Skin of body (tissue), 2 donors: ENCODE results near the gene GAS6. TPM values are rescaled to one million over a fixed set of nuclear protein-coding genes. Genes with fewer than 3 reads are reported as not detected.
"Not testable (repeated sequence)": the region's sequence is repeated elsewhere in the genome, so short reads cannot be mapped to it uniquely, and the experiment has no call there.

Experiments
- DNase-seq: peaks from one replicate; lab custom pipeline; 2025; lab: John Stamatoyannopoulos, UW
- total RNA-seq: library from RNA; depleted of rRNA; stranded (reverse); fragments of >200 nt; gene quantifications from one replicate; pipeline ENCODE4 v1.2.3, GENCODE V29; 2014

The GAS6 gene
- total RNA-seq, 1 donor from 2014 or later = 47.1 TPM

DNA sequence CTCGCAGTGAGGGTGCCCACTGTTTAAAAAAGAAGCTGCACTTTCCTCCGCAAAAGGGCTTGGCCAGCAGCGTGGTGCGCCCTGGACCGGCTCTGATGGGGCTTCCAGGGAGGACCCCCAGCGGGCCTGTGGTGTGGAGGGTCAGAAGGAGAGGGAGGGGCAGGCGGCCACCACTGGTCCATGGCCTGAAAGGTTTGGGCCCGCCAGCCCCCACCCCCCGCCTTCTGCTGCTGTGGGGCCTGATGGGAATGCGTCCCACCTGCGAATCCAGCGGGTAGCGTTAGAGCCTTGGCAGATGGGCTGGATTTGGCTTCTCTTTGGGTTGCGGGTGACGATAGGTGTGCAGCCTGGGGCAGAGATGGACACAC lies 70.2 kb downstream of the GAS6 start:
- no peak for DNase-seq

DNA sequence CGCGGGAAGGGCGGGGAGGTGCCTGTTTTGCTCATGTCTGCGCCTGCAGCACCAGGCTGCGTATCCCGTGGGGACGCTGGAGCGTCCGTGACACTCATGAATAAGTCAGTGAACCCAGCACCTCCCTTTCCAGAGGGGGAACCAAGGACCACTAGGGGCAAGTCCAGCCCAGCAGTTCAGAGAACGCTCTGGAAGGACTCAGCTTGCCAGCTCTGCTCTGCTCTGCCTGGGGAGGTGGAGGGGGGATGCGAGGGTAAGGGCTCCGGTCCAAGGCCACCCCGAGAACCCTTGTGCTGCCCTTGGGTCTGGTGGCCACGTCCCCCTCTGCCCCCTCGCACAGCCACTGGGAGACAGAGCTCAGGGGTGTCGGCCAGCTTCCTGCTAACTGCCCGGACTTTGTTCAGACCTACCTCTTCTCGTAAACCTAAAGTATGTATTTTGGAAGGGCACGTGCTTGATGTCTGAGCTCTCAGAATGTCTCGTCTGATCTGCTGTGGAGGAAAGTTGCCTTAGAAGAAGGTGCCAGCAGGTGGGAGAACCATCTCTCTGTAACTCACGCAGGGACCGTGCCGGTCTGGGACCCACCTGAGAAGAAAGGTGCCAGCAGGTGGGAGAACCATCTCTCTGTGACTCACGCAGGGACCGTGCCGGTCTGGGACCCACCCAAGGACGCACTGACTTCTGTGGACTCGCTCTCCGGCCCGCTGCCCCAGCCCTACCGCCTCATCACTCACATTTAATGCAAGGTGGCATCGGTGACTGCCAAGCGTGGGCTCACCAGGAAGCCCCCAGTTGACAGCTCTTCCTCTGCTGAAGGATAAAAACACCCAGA lies 70.8 kb downstream of the GAS6 start:
- DNase-seq = no peak

DNA sequence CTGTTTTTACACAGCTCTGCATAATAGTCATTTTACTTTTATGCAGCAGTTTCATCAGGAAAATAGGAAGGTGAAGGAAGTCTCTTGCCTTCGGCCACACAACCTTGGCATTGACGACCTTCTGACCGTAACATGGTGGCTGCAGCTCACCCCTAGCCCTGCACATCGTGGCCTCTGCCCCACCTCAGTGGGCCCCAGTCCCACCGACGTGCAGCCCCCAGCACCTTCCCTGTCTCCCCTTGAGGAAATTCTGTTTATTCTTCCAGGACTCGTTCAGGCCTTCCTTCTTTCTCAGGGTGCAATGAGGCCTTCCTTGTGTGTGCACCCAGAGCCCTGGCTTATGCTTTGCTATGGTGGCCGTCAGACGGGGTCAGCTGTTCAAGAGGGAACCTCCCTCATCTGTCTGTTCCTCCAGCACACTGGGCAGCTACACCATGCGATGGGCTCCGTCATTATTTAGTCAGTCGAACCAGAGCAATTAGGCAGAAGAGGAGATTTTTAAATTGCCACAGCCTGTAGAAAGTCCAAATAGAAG lies 71.6 kb downstream of the GAS6 start:
- DNase-seq = no peak

DNA sequence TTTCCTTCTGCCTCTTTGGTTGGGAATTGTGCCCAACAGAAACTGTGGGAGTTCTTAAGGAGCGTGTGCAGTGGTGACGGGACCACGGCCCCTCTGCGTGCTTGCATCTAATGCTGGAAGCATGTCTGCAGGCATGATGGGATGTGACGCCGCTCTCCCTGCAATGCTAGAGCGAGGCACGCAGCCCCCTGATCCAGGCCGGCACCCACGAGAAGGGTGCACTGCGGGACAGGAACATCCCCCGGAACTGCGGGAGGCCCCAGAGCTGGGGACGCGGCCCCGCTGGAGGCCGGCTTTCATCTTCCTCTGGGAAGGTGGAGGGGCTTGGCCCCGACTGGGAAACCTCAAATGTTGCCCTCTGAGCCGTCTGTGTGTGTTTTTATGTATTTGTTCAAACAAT lies 72.1 kb downstream of the GAS6 start:
- no peak for DNase-seq

DNA sequence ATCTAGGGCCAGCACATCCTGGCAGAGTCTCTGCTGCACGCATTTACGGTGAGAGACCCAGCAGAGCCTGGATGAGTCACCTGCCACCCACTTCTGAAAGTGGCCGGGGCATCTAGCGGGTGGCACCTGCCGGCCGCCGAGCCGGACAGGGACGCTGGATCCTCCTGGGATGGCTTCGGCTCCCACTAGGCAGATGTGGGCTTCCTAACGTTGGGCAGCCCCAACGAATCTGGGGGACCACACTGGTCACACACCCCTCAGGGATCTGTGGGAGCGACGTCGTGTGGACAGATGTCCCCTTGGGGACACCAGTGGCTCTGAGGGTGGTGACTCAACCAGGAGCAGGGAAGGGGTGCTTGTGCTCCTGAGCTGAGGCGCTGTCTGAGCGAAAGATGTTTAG lies 72.7 kb downstream of the GAS6 start:
- no peak for DNase-seq

DNA sequence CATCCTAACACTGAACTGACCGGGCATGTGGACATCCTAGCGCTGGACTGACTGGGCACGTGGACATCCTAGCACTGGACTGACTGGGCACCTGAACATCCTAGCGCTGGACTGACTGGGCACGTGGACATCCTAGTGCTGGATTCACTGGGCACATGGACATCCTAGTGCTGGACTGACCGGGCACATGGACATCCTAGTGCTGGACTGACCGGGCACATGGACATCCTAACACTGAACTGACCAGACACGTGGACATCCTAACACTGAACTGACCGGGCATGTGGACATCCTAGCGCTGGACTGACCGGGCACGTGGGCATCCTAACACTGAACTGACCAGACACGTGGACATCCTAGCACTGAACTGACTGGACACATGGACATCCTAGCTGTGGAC lies 73.9 kb downstream of the GAS6 start:
- DNase-seq = not testable (repeated sequence)

DNA sequence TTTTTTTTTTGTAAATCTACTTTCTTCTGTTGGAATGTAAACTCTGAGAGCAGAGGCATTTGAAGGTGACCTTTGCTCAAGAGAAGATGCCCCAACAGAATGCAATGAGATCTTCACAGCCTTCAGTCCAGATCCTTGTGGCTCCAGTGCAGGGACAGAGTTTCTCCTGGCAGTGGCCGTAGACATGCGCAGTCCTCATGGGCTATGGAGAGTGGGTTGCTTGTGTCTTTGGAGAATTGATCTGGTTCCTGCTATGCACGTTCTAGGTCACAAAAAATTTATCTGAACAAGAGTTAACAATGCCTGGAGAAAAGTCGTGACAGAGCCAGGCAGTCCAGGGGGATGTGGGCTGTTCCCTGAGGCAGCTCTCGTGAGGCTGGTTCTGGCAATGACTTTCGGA lies 74.7 kb downstream of the GAS6 start:
- no peak for DNase-seq

DNA sequence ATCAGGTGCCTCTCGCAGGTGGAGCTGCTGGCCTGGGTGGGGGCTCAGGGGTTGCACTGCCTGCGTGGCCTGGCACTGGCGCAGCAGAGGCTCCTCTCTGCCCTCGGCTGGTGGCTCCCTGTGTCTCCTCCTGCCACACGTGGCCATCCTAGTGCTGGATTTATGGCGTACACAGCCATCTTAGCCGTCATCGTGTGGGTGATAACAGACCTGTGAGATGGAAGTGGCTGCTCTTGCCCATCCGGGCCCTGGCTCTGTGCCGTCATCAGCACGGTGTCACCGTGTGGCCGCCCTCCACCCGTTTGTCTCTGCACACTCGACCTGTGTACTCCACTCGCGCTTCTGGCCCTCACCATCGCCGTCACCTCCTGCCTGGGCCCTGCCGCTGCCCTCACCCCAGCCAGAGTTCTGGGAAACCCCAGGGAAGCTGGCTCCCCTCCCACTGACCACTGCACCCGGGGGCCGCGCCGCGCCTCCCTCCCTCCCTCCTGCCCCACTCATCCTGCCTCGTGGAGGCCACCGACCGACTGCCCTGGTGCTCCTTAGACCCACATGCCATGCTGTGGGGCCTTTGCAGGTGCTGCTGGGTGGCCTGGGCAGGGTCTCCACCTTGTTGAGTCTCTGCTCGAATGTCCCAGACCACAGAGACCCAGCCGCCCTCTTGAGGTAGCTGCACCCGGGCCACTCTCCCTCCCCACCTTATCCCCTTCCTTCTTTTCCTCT lies 75.3 kb downstream of the GAS6 start:
- no peak for DNase-seq

DNA sequence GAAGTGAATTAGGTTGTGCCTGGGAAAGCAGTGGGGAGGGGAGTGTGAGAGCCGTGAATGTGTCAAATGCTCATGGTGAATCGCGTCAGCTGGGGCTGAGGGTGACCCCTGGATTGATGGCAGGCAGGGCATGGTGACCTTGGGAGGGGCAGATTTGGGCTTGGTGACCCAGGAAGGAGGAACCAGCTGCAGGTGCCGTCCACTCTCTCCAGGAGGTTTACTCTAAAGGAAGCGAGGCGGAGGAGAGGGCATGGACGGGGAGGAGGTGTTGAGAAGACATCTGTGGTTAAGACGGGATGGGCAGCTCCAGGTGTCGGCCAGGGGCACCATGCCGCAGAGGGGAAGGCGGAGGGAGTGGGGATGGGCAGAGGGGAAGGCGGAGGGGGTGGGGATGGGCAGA lies 76.2 kb downstream of the GAS6 start:
- no peak for DNase-seq

DNA sequence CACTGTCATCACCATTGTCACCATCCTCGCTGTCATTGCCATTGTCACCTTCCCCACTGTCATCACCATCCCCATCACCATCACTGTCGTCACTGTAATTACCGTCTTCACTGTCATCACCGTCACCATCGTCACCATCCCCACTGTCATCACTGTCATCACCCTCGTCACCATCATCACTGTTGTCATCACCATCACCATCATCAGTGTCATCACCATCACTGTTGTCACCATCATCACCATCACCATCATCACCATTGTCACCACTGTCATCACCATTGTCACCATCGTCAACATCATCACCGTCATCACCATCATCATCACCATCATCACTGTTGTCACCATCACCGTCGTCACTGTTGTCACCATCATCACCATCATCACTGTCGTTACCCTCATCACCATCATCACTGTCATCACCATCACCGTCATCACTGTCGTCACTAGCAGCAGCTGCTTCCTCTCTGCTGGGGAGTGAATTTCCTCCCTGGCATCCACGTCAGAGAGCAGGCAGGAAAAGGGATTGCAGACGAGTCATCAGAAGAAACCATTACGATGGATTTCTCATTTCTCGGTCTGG lies 77.5 kb downstream of the GAS6 start:
- DNase-seq = no peak

DNA sequence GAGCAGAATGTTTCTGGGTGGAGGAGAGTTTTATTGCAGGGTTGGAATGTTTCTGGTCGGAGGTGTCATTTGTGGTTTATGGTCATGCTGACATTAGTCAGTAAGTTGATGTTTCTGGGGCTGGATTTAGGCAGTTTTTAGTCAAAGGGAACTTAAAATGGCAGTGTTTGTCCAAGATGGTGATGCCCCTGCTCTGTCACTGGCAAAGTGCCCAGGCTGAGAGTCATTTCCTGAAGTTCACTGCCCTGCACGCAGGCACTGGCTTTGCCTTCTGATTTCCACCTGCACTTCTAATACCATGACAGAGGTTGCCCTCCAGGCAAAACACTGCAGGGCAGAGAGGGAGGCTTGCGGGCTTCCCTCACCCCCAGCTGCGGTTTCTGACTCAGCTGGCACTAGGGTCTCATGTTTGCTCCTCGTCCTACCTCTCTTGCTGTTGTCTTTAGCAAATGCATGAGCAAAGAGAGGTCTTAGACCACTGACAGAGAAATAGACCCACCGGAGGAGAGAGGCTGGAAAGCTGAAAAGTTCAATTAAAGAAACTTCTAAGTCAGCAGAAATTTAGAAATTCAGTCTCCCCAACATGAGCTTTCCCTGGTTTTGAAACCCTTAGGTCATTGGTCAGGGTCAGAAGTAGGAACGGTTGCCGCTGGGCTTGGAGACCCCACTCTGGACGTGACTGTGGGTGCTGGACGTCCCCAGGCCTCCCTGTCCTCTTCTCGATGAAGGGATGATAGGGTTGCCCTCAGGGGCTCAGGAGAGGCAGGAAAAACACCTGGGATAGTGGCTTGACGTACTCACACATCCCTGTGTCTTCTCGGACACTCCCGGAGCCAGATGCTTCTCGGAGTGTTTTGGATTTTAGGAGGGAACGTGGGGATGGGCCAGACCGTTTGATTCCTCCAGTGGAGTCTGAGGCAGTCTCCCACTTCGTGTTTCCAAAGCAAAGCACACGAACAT lies 78.5 kb downstream of the GAS6 start:
- no peak for DNase-seq

DNA sequence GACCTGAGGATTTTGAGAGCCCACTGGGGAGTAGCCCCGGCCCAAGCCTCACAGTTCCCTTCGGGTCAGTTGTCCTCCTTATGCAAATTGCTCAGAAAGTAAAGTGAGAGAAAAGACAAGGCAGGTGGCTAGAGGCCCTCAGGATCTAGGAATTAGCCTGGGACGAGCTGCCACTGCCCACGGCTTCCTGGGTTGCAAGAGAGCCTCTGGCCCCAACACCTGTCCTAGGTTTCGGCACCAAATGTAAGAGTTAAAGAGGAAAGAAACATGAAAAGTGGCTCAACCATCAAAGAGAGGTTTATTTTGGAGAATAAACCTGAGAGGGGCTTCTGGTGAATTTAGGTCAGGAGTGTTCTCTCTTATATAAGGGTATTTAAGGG lies 79.2 kb downstream of the GAS6 start:
- no peak for DNase-seq

DNA sequence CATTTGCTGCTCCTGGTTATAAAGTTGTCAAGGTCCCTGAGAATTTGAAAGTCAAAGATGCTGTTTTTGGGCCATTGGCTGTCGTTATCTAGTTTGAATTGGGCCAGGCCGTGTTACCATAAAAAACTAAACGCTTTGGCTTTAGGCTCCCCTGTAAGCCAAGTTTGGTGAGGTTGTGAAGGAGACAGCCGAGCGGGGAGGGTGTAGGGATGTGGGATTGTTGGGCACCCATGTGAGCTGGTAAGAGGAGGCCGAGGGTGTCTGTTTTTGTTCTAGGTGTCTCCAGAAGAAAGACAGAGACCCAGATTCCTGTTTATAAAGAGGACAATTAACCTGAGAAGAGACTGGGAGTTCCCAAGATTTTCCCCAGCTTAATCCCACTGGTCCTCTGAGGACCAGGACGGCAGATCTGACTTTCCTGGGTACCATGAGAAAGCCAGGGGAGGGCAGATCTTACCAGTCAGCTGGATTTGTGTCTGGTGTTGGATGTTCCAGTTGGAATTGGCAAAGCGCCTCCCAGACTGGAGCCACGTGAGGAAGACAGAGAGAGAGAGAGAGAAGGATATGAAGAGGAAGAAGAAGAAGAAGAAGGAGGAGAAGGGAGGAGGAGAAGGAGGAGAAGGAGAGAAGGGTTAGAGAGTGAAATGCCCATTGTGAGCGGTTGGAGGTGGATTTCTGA lies 79.8 kb downstream of the GAS6 start:
- DNase-seq = no peak

DNA sequence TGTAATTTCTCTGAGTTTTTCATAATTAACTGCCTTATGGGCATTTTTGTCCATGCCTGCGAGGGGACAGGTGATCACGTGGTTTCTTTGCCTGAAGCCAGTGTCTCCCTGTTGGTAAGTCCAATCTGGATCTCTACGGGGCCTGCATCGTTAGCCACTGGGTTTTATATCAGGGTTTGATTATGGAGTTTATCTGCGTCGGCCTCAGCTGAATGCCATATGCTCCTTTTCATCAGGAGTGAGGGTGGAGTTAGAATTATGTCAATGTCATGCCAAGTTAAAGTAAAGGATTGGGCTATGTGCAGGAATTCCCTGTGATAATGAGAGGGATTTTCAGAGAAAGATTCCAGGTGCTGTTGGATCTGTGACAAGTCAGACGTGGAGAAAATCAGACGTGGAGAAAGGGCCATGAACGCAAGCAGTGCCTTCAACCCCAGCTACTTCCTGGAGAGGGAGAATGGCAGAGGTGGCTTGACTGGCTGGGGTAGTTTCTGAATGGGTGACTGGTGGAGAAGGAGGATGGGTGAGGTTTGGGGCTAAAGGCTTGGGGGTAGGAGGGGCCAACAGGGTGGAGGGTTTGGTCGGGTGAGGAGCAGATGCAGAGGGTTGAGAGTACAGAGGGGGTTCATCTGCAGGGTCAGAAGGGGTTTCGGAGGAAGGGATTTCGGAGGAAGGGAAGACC lies 80.5 kb downstream of the GAS6 start:
- no peak for DNase-seq

DNA sequence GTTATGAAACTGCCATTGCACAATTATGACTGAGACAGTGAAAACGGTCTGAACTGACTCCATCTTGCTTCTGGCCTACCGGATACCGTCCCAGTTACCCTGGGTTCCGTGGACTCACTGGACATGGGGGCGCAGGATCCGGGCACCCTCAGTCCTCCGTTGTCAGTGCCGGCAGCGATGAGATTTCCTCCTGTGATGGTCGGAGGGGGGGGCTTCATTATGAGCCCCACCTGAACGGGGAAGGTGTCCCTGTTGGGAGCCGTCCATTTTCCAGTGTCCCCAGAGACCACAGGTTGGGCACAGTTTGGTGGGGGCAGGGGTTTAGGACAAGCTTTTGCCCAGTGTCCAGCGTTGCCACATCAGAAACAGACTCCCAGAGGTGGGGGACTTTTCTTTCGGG lies 81.4 kb downstream of the GAS6 start:
- no peak for DNase-seq

DNA sequence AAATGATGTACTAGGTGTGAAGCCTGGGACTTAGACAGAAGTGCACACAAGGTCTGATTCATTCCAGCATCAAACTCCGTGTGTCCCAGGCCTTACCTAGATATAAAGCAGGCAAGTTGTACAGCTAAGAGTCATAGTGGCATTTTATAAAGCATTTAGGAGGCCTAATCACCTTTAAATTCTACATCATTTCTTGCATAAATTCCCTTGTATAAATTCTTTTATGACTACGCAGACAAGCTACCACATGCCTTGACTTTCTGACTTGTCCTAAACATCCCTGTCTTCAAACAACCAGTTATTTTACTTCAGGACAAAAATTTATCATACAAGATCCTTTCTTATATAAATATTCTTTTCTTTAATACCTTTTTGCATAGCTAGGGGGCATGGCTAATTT lies 82.3 kb downstream of the GAS6 start:
- DNase-seq = no peak

DNA sequence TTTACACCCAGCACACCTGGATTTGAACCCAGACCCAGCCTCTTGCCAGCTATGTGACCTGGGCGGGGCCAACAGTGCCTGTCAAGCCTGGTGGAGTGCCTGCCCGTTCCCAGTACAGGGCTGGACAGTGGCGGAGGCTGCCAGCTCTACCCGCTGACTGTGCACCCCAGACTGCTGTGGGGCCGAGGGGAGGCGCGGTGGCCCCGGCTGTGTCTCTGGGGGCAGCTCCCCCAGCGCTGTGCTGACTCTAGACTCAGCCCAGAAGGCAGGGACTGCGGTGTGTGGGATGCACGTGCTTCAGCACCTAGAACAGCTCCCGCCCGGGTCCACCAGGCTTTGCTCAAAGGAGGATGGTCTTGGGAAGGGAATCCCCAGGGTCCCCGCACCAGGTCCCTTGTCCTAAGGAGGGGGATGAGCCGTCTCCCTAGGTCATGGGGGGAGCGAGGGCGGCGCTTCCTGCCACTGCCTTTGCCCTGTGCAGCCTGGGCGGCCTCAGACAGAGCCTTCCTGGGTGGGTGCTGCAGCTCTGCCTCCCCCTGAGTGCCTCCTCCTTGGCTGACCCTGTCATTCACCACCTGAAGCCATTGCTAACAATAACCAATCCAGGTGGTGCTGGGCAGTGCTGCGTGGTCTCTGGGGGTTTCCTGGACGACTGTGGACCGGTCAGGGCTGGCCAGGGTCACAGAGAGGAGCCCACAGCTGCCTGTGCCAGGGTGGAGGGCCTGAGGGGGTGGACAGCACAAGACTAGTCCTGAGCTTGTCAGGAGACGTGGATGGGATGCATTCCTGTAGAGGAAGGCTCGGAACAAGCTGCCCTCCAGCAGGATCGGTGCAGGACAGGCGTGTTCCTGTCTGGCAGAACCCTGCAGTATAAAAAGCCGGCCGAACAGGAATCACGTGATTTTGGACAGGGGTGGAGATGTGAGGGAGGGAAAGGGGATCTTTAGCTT lies 86.3 kb downstream of the GAS6 start:
- DNase-seq = no peak

DNA sequence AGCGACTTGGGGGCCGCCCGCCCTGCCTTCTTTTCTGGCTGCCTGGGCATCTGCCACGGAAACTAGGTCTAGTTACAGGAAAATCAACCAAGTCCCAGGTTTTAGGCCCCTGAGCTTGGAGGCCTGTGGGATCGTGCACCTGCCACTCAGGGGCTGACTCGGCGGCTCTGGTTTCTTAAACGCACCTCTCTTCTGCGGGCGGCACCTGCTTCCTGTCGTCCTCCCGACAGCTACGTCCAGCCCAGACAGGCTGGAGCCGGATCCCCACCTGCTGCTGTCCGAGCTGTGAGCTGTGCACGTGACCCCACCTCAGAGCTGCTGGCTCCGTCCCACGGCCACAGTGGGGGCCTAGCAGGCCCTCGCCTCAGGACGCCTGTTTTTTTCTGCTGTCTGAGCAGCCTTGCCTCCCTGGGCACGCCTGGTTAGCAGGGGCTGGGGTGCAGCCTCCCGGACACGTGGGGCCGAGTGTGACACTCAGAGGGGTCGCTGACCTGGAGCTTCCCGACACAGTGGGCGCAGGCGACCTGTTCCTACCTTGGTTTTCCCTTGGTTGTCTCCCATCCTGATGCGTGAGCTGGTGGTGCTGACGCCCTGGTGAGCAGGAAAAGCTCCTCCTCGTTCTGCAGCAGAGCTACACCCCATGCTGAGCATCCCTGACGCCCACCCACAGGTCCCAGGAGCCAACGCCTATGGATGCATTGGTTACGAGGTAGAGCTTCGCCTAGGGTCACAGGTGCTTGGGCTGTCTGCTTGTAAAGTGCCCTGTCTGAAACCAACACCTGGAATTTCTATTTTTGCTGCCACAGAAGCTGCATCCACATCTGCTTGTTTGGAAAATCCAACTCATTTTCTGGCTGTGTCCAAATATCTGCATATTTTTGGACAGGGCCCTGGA lies 87.4 kb downstream of the GAS6 start:
- no peak for DNase-seq
